MCF 10A (cell line): Measurements from ENCODE around the gene ALG5. TPM values are rescaled to one million over a fixed set of nuclear protein-coding genes. Genes with fewer than 3 reads are reported as not detected.

Source experiments
- BruUV-seq: library from RNA; stranded (reverse); fragments of 400-500 nt; replicated peaks from 2 replicates; lab custom pipeline; 2021; lab: Mats Ljungman, UMichigan
- CTCF ChIA-PET: fragments of 300-600 bp; sonication (Branson Sonifier 250); formaldehyde crosslinking; extraction: SDS; loops from one replicate; lab custom pipeline; 2021; ENCODE audit warnings: antibody characterized with exemption, inconsistent platforms; lab: Yijun Ruan, JAX
- POLR2A ChIA-PET: fragments of 300-600, 350-650 bp; sonication (Branson Sonifier 250); formaldehyde crosslinking; extraction: SDS; loops from one replicate; lab custom pipeline; 2020; ENCODE audit warnings: antibody characterized with exemption, inconsistent platforms; lab: Yijun Ruan, JAX
- DNase-seq: peaks from one replicate; pipeline ENCODE4 v3.0.0-alpha.2; 2018; ENCODE audit not compliant: unreplicated experiment
- H3K27ac Mint-ChIP-seq: one replicate; pipeline ENCODE4 v1.8.0; 2022; ENCODE audit warnings: mild to moderate bottlenecking, low read depth, mixed read lengths; ENCODE audit not compliant: unreplicated experiment
- H3K27me3 Mint-ChIP-seq: one replicate; pipeline ENCODE4 v1.8.0; 2022; ENCODE audit warnings: mixed read lengths; ENCODE audit not compliant: insufficient read depth, unreplicated experiment
- H3K36me3 Mint-ChIP-seq: one replicate; pipeline ENCODE4 v1.8.0; 2022; ENCODE audit warnings: mild to moderate bottlenecking, moderate library complexity, mixed read lengths; ENCODE audit not compliant: insufficient read depth, unreplicated experiment
- H3K4me1 Mint-ChIP-seq: one replicate; pipeline ENCODE4 v1.8.0; 2022; ENCODE audit warnings: mixed read lengths; ENCODE audit not compliant: insufficient read depth, unreplicated experiment
- H3K4me3 Mint-ChIP-seq: one replicate; pipeline ENCODE4 v1.8.0; 2022; ENCODE audit warnings: mild to moderate bottlenecking, moderate library complexity, mixed read lengths; ENCODE audit not compliant: unreplicated experiment
- H3K9me3 Mint-ChIP-seq: one replicate; pipeline ENCODE4 v1.8.0; 2022; ENCODE audit warnings: mixed read lengths; ENCODE audit not compliant: unreplicated experiment
- intact Hi-C: fragments of 100-400 bp; cut with micrococcal nuclease; formaldehyde crosslinking; loops from 2 replicates; pipeline ENCODE4 v1.14.1; 2022
- total RNA-seq: library from RNA; stranded (reverse); gene quantifications from 2 replicates; pipeline ENCODE4 v1.2.3, GENCODE V29; 2022
- TF ChIP-seq, protein P1 (sequence below): fragments of 200-600 bp; IDR thresholded peaks from one replicate; pipeline ENCODE4 v1.8.0; 2022; ENCODE audit warnings: antibody characterized with exemption, mild to moderate bottlenecking; ENCODE audit not compliant: unreplicated experiment

The ALG5 gene
- total RNA-seq, 1 experiment from 2014 or later: 51.2 TPM

DNA sequence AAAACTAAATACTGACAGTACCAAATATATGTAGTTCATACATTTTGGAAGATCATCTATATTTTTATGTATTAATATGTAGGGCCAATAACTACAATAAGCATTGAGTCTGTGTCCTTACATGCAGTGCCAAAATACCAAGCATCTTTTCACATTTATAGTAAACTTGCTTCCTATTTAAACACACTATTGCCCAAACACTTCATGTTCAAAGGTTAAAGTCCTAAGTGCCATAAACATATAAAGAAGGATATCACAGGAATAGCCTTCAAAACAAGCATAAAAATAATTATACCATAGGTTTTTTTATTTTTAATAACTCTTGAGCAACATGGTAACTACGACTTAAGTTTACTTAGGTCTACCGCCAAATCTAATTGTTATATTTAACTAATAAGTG lies 28.5 kb upstream of the ALG5 start:
- H3K4me1 Mint-ChIP-seq: peaks cover 6% of the 10 kb centered on the region
- TF ChIP-seq, protein P1, sequence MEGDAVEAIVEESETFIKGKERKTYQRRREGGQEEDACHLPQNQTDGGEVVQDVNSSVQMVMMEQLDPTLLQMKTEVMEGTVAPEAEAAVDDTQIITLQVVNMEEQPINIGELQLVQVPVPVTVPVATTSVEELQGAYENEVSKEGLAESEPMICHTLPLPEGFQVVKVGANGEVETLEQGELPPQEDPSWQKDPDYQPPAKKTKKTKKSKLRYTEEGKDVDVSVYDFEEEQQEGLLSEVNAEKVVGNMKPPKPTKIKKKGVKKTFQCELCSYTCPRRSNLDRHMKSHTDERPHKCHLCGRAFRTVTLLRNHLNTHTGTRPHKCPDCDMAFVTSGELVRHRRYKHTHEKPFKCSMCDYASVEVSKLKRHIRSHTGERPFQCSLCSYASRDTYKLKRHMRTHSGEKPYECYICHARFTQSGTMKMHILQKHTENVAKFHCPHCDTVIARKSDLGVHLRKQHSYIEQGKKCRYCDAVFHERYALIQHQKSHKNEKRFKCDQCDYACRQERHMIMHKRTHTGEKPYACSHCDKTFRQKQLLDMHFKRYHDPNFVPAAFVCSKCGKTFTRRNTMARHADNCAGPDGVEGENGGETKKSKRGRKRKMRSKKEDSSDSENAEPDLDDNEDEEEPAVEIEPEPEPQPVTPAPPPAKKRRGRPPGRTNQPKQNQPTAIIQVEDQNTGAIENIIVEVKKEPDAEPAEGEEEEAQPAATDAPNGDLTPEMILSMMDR: no peak
- no TSS peak for BruUV-seq
- H3K4me3 Mint-ChIP-seq: no peak overlapping the region
- intact Hi-C loops: no loop called here
- DNase-seq: no peak
- H3K27ac Mint-ChIP-seq: no peak overlapping the region
- peaks cover 80% of the 10 kb centered on the region for H3K36me3 Mint-ChIP-seq
- ChIA-PET POLR2A (interaction anchor here (0.7 kb wide), 1 partner anchor 249 kb away, joined by 4 read pairs; no protein-coding TSS in a partner anchor), CTCF (no interaction called here)
- H3K27me3 Mint-ChIP-seq: no peaks in the 10 kb centered on the region
- no peaks in the 10 kb centered on the region for H3K9me3 Mint-ChIP-seq

DNA sequence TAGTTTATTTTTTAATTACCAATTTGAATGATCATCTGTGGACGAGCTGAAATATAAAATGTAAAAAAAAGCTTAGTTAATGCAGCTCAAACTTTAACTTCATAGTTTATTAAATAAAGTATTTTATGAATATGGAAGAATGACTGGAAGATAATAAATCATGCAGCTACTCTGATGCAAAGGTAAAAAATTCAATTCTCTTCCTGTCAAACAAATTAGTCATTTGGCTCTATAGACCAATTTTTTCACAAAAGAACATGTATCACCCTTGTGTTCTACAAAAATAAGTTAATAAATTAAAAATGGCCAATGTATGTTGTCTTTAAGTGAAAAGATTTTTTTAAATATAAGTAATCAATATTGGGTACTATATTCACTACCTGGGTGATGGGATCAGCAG lies 27.6 kb upstream of the ALG5 start:
- intact Hi-C loops: no loop called here
- no peak overlapping the region for H3K4me3 Mint-ChIP-seq

DNA sequence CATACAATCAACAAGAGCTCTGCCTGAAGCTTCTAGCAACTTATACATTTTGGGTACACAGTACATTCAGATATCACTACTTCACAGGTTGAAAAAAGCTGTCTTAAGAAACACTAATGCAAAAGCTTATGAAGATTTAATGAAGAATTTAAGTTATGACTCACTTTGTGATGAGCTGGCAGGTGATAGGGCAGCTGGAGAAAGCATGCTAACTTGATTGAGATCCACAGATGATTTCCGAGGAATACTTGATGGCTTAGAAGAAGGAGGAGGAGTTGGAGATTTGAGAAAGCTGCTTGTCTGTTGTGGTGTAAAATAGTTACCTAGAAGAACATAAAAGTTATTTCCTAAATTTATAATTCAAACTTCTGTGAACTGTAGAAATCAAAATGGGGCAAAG lies 24.7 kb upstream of the ALG5 start:
- CTCF ChIA-PET: interaction anchor here (0.7 to 1.2 kb wide), 3 partner anchors 17 to 19 kb away, joined by 3 to 4 read pairs (median 3); no protein-coding TSS in a partner anchor
- intact Hi-C loops: no loop called here

More for the DNA sequence above, 27.6 kb upstream of the ALG5 start:
- peaks cover 6% of the 10 kb centered on the region for H3K4me1 Mint-ChIP-seq
- ChIA-PET CTCF (no interaction called here), POLR2A (interaction anchor here (0.7 kb wide), 1 partner anchor 250 kb away, joined by 4 read pairs; no protein-coding TSS in a partner anchor)
- TF ChIP-seq, protein P1: no peak
- no peaks in the 10 kb centered on the region for H3K9me3 Mint-ChIP-seq
- no peak overlapping the region for H3K27ac Mint-ChIP-seq
- no peak for DNase-seq
- peaks cover 80% of the 10 kb centered on the region for H3K36me3 Mint-ChIP-seq
- no peaks in the 10 kb centered on the region for H3K27me3 Mint-ChIP-seq
- BruUV-seq: no TSS peak

DNA sequence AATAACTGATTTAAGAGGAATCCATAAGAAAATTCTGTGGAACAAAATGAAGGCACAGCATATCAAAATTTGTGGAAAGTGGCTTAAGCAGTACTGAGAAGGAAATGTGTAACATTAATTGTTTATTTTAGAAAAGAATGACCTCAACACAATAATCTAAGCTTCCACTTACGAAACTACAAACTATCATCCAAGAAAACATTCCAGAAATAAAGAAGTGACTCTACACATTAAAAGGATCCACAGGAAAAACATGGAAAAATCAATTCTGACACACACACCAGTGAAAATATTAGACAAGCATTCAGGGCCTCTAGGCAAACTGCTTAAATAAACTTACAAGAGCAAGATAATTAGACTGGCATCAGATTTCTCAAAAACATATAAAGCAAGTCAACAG lies 15.5 kb upstream of the ALG5 start:
- Mint-ChIP-seq H3K27me3 (no peaks in the 10 kb centered on the region), H3K36me3 (peaks cover 91% of the 10 kb centered on the region)
- POLR2A ChIA-PET: interaction anchor here (4.2 kb wide), 1 partner anchor 14 kb away, joined by 33 read pairs; the partner anchor contains the start of genes ALG5 and EXOSC8

More for the DNA sequence above, 24.7 kb upstream of the ALG5 start:
- DNase-seq: peak; percentile 9
- Mint-ChIP-seq H3K36me3 (peaks cover 76% of the 10 kb centered on the region), H3K9me3 (no peaks in the 10 kb centered on the region), H3K27ac (peak overlapping the region; percentile 10), H3K4me1 (peaks cover 6% of the 10 kb centered on the region), H3K4me3 (no peak overlapping the region), H3K27me3 (no peaks in the 10 kb centered on the region)
- POLR2A ChIA-PET: interaction anchor here (0.8 to 2.3 kb wide), 3 partner anchors 12 to 32 kb away, joined by 4 to 14 read pairs (median 4); partner anchors contain the start of genes ALG5 and EXOSC8
- TF ChIP-seq, protein P1: no peak
- BruUV-seq: no TSS peak

More for the DNA sequence above, 15.5 kb upstream of the ALG5 start:
- DNase-seq: no peak
- no peak overlapping the region for H3K27ac Mint-ChIP-seq
- H3K4me1 Mint-ChIP-seq: peaks cover 5% of the 10 kb centered on the region
- CTCF ChIA-PET: no interaction called here
- BruUV-seq: no TSS peak
- H3K9me3 Mint-ChIP-seq: no peaks in the 10 kb centered on the region
- TF ChIP-seq, protein P1: no peak
- intact Hi-C loops: no loop called here
- no peak overlapping the region for H3K4me3 Mint-ChIP-seq
